ENCODE data around the gene FLACC1.
"Not testable (repeated sequence)": the region's sequence is repeated elsewhere in the genome, so short reads cannot be mapped to it uniquely, and the experiment has no call there.

Gene FLACC1

GRCh38 chr2:201396595-201396994 is 39.5 kb upstream of the FLACC1 start:
- no peak overlapping the region for H3K4me3 ChIP-seq (ENCODE audit: low read depth, low read length)
- TF ChIP-seq CTCF (IDR thresholded peaks at IDR 0.05; ENCODE audit: low read depth, low read length), result no peak

DNA sequence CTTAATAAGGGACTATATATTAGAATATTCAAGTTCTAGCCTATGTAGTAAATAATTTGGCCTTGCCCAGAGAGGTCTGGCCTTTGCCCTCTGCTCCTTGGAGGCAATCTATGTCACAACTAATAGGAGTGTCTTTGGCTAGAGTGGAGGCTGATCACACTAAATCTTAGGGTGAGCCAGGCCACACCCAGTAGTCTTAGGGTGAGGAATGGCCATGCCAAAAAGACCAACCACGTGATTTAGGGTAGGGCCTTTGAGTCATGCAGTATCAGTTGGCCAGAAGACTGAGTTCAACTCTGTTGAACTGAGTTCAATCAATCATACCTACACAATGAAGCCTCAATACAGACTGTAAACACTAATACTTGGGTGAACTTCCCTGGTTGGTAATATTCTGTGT is 26.0 kb upstream of the FLACC1 start:
- H3K4me3 ChIP-seq (ENCODE audit: low read depth, low read length), result no peak overlapping the region
- TF ChIP-seq CTCF (IDR thresholded peaks at IDR 0.05; ENCODE audit: low read depth, low read length), result no peak

- H3K4me3 ChIP-seq (ENCODE audit: low read depth, low read length), result no peak overlapping the region
- TF ChIP-seq CTCF (IDR thresholded peaks at IDR 0.05; ENCODE audit: low read depth, low read length), result no peak
Observed at GRCh38 chr2:201378496-201379397, 21.6 kb upstream of the FLACC1 start.

GRCh38 chr2:201377218-201377617 is 20.1 kb upstream of the FLACC1 start:
- H3K4me3 ChIP-seq (ENCODE audit: low read depth, low read length), result no peak overlapping the region
- TF ChIP-seq CTCF (IDR thresholded peaks at IDR 0.05; ENCODE audit: low read depth, low read length), result no peak

- H3K4me3 ChIP-seq (ENCODE audit: low read depth, low read length), result no peak overlapping the region
- TF ChIP-seq CTCF (IDR thresholded peaks at IDR 0.05; ENCODE audit: low read depth, low read length), result no peak
Observed at GRCh38 chr2:201369775-201370174, 12.6 kb upstream of the FLACC1 start.

- H3K4me3 ChIP-seq (ENCODE audit: low read depth, low read length), result not testable (repeated sequence)
Observed at GRCh38 chr2:201369318-201369717, 12.2 kb upstream of the FLACC1 start.

- no peak overlapping the region for H3K4me3 ChIP-seq (ENCODE audit: low read depth, low read length)
- TF ChIP-seq CTCF (IDR thresholded peaks at IDR 0.05; ENCODE audit: low read depth, low read length), result no peak
Observed at GRCh38 chr2:201366146-201366545, 9.0 kb upstream of the FLACC1 start.
